NCI-H526 (cell line): ENCODE data around the gene TRIM69.
A peak's percentile ranks its signal among the peaks of the same experiment; 100 is the strongest.
"Not testable (repeated sequence)": the region's sequence is repeated elsewhere in the genome, so short reads cannot be mapped to it uniquely, and the experiment has no call there.

Experiments used
- DNase-seq, 2 experiments: peaks; one replicate each; lab custom pipeline; 2025; lab: John Stamatoyannopoulos, UW

The TRIM69 gene

DNA sequence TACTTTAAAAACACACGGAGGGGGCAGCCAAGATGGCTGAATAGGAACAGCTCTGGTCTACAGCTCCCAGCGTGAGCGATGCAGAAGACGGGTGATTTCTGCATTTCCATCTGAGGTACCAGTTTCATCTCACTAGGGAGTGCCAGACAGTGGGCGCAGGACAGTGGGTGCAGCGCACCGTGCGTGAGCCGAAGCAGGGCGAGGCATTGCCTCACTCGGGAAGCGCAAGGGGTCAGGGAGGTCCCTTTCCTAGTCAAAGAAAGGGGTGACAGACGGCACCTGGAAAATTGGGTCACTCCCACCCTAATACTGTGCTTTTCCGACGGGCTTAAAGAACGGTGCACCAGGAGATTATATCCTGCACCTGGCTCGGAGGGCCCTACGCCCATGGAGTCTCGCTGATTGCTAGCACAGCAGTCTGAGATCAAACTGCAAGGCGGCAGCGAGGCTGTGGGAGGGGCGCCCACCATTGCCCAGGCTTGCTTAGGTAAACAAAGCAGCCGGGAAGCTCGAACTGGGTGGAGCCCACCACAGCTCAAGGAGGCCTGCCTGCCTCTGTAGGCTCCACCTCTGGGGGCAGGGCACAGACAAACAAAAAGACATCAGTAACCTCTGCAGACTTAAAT is 3.0 kb downstream of the TRIM69 start:
- not testable (repeated sequence) for DNase-seq

DNA sequence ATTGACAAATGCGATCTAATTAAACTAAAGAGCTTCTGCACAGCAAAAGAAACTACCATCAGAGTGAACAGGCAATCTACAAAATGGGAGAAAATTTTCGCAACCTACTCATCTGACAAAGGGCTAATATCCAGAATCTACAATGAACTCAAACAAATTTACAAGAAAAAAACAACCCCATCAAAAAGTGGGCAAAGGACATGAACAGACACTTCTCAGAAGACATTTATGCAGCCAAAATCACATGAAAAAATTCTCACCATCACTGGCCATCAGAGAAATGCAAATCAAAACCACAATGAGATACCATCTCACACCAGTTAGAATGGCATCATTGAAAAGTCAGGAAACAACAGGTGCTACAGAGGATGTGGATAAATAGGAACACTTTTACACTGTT is 7.1 kb downstream of the TRIM69 start:
- peak in 1 of 2 experiments; percentile 13 for DNase-seq

DNA sequence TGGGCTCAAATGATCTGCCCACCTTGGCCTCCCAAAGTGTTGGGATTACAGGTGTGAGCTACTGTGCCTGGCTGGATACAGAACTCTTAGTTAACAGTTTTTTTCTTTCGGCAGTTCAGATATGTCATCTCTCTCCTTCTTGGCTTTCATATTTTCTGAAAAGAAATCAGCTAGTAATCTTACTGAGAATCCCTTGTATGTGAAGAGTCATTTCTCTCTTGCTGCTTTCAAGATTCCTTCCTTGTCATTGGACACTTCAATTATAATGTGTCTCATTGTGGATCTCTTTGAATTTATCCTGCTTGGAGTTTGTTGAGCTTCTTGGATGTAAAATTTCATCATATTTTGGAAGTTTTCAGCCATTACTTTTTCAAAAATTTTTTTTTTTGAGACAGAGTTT is 17.0 kb downstream of the TRIM69 start:
- DNase-seq: no peak

DNA sequence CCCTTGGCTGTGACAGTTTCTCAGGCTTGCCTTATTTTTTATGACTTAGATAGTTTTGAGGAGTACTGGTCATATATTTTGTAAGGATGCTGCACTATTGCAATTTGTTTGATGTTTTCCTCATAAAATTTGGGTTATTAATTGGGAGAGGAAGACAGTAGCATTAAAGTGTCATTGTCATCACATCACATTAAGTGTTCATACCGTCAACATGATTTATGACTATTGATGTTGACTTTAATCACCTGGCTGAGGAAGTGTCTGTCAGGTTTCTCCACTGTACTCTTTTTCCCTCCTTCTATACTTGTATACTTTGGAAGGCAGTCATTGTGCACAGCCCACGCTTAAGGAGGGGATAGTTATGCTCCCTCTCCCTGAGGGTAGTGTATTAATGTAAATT is 26.9 kb downstream of the TRIM69 start:
- no peak for DNase-seq

DNA sequence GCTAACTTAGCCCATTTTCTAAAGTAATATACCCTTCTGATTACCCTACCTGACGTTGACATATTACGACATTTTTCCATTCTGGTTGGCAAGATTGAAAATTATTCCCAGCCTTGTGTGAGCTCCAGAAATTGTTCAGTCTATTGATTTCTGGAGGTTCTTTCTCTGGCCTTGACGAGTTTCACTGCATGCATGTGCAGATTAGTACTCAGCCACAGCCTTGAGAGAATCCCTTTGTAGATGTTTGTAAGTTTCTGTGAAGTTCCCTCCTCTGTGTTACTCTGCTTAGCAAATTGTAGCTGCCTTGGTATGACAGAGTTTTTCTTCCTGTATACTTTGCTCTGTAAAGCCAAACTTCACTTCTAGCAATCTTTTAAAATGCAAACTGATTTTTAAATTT is 27.5 kb downstream of the TRIM69 start:
- DNase-seq: no peak

GRCh38 chr15:44765036-44765435 is 28.7 kb downstream of the TRIM69 start:
- DNase-seq: no peak

- DNase-seq: no peak
These were observed 33.2 kb downstream of the TRIM69 start for GRCh38 chr15:44769521-44769920.

- DNase-seq: not testable (repeated sequence)
These were observed 34.4 kb downstream of the TRIM69 start for GRCh38 chr15:44770715-44771114.

DNA sequence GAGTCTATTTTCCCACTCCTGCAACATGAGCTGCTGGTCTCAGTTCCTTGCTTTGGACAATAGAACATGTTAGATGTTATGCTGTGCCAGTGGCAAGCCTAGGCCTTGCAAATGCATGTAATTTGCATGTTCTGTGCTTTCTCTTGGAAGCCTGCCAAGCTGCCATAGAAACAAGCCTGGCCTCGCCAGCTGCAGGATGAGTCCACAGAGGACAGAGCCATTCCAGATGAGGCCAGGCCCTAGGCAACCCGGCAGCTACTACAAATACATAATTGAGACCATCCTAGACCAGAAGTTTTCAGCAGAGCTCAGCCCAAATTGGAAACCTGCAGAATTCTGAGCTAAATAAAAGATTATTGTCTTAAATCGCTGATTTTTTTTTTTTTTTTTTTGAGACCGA is 39.6 kb downstream of the TRIM69 start:
- DNase-seq: peak; percentile 97 to 98

- DNase-seq: no peak
These were observed 43.4 kb downstream of the TRIM69 start for GRCh38 chr15:44779761-44780160.

DNA sequence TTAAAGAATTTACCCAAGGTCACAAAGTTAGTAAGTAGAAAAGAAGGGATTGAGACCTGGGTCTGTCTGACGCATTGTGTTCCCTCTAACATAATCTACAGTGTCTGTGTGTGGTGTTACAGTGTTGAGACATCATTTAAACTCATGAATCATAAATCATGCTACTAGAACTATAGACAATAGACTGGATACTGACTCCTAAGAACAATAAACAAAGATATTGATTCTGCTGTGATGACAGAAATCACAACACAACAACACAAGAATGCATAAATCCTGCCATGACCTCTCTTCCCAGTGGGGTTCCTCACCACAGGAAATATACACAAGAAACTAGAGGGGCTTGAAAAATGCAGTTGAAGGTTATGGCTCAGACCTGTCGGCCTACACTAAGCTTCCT is 44.3 kb downstream of the TRIM69 start:
- no peak for DNase-seq

DNA sequence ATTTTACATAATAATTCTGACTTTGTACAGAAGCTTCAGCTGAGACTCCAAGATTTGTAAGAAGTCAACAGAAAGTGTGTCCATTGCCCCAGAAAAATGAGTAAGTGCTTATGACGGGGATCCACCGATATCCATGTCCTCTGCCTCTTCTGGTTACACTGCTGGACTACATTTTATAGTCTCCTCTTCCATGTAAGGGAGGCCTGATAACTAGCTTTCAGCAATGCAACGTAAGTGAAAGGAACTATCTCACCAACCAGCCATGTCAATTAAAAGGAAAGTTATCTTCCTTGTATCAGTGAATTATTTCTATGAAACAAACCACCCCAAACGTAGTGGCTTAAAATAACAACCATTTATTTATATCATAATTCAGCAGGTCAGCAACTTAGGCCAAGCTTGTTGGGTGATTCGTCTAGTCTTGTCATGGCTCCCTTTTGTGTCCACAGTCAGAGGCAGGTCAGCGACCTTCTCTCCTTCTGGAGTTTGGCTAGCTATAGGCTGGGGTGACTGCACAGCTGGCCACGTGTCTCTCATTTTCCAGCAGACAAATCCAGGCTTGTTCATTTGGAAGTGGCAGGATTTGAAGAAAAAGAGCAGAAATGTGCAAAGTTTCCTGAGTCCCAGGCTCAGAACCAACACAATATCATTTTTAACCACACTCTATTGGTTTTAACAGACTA is 44.9 kb downstream of the TRIM69 start:
- no peak for DNase-seq

DNA sequence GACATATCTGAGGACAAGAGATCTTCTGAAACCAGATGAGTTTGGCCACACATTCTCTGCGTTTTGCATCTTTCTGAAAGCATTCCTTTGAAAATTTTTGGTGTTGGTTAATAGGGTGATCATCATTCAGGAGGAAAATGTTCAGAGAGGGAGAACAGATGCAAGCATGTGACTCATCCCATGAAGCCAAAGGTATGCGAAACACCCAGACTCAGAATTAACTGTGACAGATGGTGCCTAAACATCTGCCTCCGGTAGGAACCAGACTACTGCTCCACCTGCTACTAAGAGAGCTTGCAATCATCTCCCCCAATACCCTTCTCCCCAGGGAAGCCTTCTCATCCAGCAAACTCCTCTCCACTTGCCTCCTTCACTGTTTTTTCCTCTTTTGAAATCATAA is 46.2 kb downstream of the TRIM69 start:
- no peak for DNase-seq

- not testable (repeated sequence) for DNase-seq
These were observed 48.6 kb downstream of the TRIM69 start for GRCh38 chr15:44784918-44785274.

- DNase-seq: no peak
These were observed 52.4 kb downstream of the TRIM69 start for GRCh38 chr15:44788748-44789147.

GRCh38 chr15:44790215-44790614 is 53.9 kb downstream of the TRIM69 start:
- no peak for DNase-seq

- DNase-seq: no peak
These were observed 54.3 kb downstream of the TRIM69 start for GRCh38 chr15:44790656-44791055.

GRCh38 chr15:44792715-44793114 is 56.4 kb downstream of the TRIM69 start:
- no peak for DNase-seq

DNA sequence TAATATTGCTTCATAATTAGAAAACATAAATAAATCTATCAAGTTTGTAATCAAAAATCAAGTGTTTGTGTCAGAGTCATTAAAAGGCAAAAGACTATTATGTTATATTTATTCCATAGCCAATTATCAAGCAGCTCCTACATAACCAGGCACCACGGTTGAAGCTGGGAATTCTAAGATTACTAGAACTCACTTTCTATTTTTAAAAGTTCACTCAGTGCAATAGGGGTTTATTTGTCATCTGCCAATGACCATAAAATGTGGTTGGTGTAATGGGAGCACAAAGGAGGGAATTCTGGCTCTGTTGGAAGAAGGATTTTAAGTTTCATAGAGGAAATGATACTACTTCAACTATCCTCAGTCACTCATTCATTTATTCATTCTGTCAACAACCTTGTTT is 57.7 kb downstream of the TRIM69 start:
- no peak for DNase-seq

DNA sequence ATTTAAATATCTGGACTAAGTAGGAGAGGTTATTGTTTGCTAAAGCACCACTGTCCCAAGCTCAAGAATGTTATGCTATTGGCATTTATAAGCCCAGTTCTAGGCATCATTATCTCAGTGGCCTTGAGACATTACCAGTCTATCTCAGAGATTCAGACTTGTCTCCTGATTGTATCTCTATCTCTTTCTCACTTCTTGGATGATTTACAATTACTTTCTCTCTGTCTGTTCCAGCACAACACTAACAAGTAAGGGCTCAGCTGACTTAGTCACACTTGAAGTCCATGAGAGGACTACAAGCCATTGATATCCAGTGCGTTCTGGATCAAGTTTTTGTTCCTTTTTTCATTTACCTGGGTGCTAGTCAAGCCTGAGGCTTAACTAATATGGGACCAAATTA is 60.2 kb downstream of the TRIM69 start:
- no peak for DNase-seq

DNA sequence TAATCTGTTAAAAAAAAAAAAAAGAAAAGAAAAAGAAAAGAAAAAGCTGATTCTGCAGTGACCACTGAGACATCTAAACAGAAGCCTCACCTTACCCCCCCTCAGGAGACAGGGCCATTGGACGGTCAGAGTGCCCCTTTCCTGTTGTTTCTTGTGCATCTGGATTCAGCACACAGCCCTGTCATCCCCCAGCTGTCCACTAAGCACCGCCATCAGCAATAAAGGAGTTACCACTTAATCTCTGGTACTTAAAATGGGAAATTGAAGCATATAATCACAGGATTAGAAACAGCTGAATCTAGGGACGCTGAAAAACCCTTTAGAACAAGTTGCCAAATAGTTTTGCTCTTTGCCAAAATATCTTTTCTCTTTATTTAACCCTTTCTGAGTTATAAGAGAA is 62.5 kb downstream of the TRIM69 start:
- no peak for DNase-seq

GRCh38 chr15:44801364-44801763 is 65.0 kb downstream of the TRIM69 start:
- no peak for DNase-seq

GRCh38 chr15:44801797-44802196 is 65.5 kb downstream of the TRIM69 start:
- no peak for DNase-seq

GRCh38 chr15:44802336-44802735 is 66.0 kb downstream of the TRIM69 start:
- no peak for DNase-seq
